Pancreas (tissue), 10 donors: ENCODE data around the gene AKAP12. TPM values are rescaled to one million over a fixed set of nuclear protein-coding genes. Genes with fewer than 3 reads are reported as not detected.

ENCODE experiments used
- ATAC-seq, 4 donors: fragments of 200-7000 bp; cut with Tn5 transposase; one replicate each; pipeline versions ENCODE4 v1.8.0 to v1.9.1; 2020; ENCODE audit warnings: mild to moderate bottlenecking in 4 of 4, moderate library complexity in 4 of 4
- DNase-seq, 6 donors: peaks; one replicate each; pipeline ENCODE4 v3.0.0-alpha.2; 2020
- FAIRE-seq: peaks from 2 replicates; lab custom pipeline; 2012; peaks lifted over from hg19 to GRCh38; lab: Jason Lieb, UNC
- H3K27ac ChIP-seq, 4 donors: fragments of 200-600 bp; sonication (generic); 1 replicate in 3 of 4; 2 replicates in 1 of 4; pipeline versions ENCODE4 v1.5.0 to v1.8.0; 2020
- H3K27me3 ChIP-seq, 4 donors: fragments of 200-600 bp; one replicate each; pipeline ENCODE4 v1.8.0; 2021
- H3K36me3 ChIP-seq, 3 donors: fragments of 200-600 bp; sonication (generic) in 1 of 3; one replicate each; pipeline versions ENCODE4 v1.5.0 to v1.8.0; 2020 to 2021
- H3K4me1 ChIP-seq, 3 donors: fragments of 200-600 bp; one replicate each; pipeline ENCODE4 v1.8.0; 2021
- H3K4me3 ChIP-seq, 4 donors: fragments of 200-600 bp; sonication (generic) in 2 of 4; one replicate each; pipeline versions ENCODE4 v1.5.0 to v1.8.0; 2020 to 2021
- H3K9me3 ChIP-seq, 4 donors: fragments of 200-600 bp; one replicate each; pipeline ENCODE4 v1.8.0; 2021
- WGBS, 2 donors: extraction: QIAGEN DNeasy Blood & Tissue Kit; methylation state at CpG; one replicate each; pipeline ENCODE4 v1.1.7; 2013; 5-methylcytosine and 5-hydroxymethylcytosine counted together
- intact Hi-C, 3 donors: fragments of 100-400 bp; cut with DNase I; formaldehyde crosslinking; loops; one replicate each; pipeline versions ENCODE4 v1.11.1 to v1.14.2; 2022
- polyA plus RNA-seq, 2 donors: library from polyadenylated mRNA; stranded (reverse); fragments of 200-250 nt; gene quantifications; one replicate each; pipeline ENCODE4 v1.2.3, GENCODE V29; 2013
- total RNA-seq, 6 donors: library from RNA; stranded (reverse); fragmentation: NEBNext Ultra II Directional in 4 of 6; extraction: Animal tissue kit (Norgen Biotek cat#: 25700) in 4 of 6; gene quantifications; one replicate each; pipeline versions ENCODE4 v1.2.1 to v1.2.4, GENCODE V29; 2021 to 2023
- TF ChIP-seq, protein P1 (sequence below), 4 donors: fragments of 200-600 bp; sonication (generic) in 3 of 4; IDR thresholded peaks; one replicate each; pipeline versions ENCODE4 v1.5.0 to v1.8.0; 2021; ENCODE audit warnings: antibody characterized with exemption in 4 of 4
- donor health status: healthy with polysubstance abuse.
- donor health status: DM: no; HTN: no; CAD: no; lungs with moderate emphysema.
- donor health status: DM: no; HTN: no; CAD: no.
- donor health status: control.
- donor health status: control.
- donor health status: Bipolar disorder and iron deficiency.
- donor health status: DM: yes; HTN: yes; CAD: no.
- donor health status: DM: no; HTN: no; CAD: no.
- donor health status: DM: no; HTN: no; CAD: no.
- donor health status: DM: yes; HTN: yes; CAD: no.

AKAP12 gene
- total and polyA plus RNA-seq, 8 donors = 2.4 to 13.2 (median 3.8) TPM

DNA sequence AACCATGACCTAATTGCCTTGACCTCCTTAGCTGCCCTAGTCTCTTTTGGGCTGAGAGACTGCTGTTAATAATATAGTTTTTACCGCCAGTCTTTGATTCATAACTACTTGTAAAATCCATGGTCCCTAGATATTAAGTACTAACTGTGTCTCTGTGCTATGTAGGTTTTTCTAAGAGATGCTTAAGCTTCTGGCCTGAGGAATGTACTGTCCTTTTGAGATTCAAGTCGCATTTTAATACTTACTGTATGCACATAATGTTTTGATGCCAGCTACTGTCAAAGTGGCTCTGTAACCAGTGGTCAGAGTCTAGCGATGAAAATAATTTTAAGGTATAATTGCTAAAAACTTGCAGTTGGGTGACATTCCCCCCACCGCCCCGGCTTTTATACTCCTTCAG is 2.1 kb downstream of the AKAP12 start:
- Histone ChIP-seq H3K27ac (no peak overlapping the region), H3K4me3 (no peak overlapping the region)
- 79% methylated on average over 5 of the region's 5 CpGs for WGBS, 2 donors

DNA sequence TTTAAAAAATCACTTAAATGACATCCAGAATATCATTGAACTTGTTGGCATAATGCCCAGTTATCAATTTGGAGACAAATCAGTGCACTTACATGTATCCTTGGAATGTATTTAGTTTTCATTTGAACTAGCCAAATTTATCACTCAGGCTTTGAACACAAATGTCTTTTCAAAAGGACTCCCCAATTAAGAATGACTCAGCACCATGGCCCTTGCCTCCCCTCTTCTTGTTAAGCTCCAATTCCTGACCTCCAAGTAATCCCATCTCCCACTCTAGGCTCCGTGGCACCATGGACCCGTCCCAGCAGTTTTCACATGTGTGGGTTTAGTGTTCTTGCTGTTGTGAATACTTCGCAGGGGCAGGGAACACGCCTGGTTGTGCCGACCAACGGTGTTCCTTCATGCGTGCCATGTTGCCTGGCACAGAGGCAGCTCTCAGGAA is 2.7 kb downstream of the AKAP12 start:
- Histone ChIP-seq H3K4me1 (peaks cover 0 to 6% (median 0%) of the 10 kb centered on the region in 3 donors), H3K27me3 (peaks cover 0 to 4% (median 1%) of the 10 kb centered on the region in 4 donors), H3K27ac (no peak overlapping the region), H3K4me3 (no peak overlapping the region), H3K36me3 (no peaks in the 10 kb centered on the region), H3K9me3 (no peaks in the 10 kb centered on the region)
- FAIRE-seq (no peak), DNase-seq (no peak), ATAC-seq (no peak)
- 80 to 82% methylated on average over 7 of the region's 7 CpGs for WGBS, 2 donors
- intact Hi-C loops = no loop called here
- TF ChIP-seq, protein P1, sequence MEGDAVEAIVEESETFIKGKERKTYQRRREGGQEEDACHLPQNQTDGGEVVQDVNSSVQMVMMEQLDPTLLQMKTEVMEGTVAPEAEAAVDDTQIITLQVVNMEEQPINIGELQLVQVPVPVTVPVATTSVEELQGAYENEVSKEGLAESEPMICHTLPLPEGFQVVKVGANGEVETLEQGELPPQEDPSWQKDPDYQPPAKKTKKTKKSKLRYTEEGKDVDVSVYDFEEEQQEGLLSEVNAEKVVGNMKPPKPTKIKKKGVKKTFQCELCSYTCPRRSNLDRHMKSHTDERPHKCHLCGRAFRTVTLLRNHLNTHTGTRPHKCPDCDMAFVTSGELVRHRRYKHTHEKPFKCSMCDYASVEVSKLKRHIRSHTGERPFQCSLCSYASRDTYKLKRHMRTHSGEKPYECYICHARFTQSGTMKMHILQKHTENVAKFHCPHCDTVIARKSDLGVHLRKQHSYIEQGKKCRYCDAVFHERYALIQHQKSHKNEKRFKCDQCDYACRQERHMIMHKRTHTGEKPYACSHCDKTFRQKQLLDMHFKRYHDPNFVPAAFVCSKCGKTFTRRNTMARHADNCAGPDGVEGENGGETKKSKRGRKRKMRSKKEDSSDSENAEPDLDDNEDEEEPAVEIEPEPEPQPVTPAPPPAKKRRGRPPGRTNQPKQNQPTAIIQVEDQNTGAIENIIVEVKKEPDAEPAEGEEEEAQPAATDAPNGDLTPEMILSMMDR (IDR thresholded peaks at IDR 0.05) = no peak

More for the DNA sequence above, 2.1 kb downstream of the AKAP12 start:
- no peaks in the 10 kb centered on the region for H3K9me3 ChIP-seq
- no peaks in the 10 kb centered on the region for H3K36me3 ChIP-seq
- peaks cover 0 to 4% (median 1%) of the 10 kb centered on the region in 4 donors for H3K27me3 ChIP-seq
- no peak for ATAC-seq
- DNase-seq = no peak
- no peak for FAIRE-seq
- TF ChIP-seq, protein P1 (IDR thresholded peaks at IDR 0.05) = no peak
- intact Hi-C loops = no loop called here
- peaks cover 0 to 6% (median 0%) of the 10 kb centered on the region in 3 donors for H3K4me1 ChIP-seq

DNA sequence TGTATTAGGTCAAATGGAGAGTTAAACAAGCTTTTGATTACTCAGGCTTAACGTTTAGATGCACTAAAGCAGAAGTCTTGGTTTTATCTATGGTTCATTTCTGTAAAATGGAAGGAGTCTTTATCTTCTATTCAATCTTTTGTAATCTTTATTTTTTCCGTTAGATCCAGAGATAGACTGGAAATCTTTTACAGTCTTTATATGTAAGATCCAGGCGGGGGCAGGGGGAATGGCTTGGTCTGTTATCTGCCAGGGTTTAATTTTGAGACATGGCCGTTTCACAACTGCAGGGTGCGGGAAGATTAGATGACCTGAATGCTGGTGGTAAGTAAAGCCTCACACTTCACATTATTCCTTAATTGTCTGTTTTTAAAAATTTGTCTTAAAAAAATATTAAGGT is 3.7 kb downstream of the AKAP12 start:
- Histone ChIP-seq H3K27ac (no peak overlapping the region), H3K27me3 (peaks cover 0 to 4% (median 1%) of the 10 kb centered on the region in 4 donors), H3K4me3 (no peak overlapping the region), H3K4me1 (peaks cover 0 to 6% (median 0%) of the 10 kb centered on the region in 3 donors), H3K36me3 (no peaks in the 10 kb centered on the region), H3K9me3 (no peaks in the 10 kb centered on the region)
- WGBS, 2 donors = 58 to 59% methylated on average over 5 of the region's 5 CpGs
- TF ChIP-seq, protein P1 (IDR thresholded peaks at IDR 0.05) = no peak
- DNase-seq = no peak
- ATAC-seq = no peak
- intact Hi-C loops = no loop called here
- FAIRE-seq = no peak

DNA sequence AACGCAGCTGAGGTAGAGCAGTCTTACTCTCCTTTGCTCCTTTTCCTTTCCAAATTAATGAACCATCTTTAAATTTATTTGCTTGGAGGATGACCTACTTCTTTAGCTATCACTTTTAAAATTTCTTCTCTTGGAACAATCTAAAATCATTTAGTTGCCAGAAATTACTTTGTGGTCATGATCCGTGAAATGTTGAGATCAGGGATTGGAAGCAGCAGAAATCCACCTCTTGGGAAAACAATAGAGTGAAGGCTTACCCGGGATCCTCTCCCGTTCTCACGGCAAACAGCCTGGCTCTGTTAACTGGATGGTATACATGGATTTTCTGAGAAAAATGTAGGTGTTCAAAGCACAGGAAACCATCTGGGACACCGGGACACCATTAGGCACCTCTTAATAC is 7.7 kb downstream of the AKAP12 start:
- H3K36me3 ChIP-seq = no peaks in the 10 kb centered on the region
- no peak for DNase-seq
- peaks cover 0 to 4% (median 1%) of the 10 kb centered on the region in 4 donors for H3K27me3 ChIP-seq
- TF ChIP-seq, protein P1 (IDR thresholded peaks at IDR 0.05) = no peak
- no peak for FAIRE-seq
- no peak overlapping the region for H3K4me3 ChIP-seq
- intact Hi-C loops = no loop called here
- no peaks in the 10 kb centered on the region for H3K9me3 ChIP-seq
- no peak for ATAC-seq
- 70 to 71% methylated on average over 6 of the region's 6 CpGs for WGBS, 2 donors
- no peaks in the 10 kb centered on the region for H3K4me1 ChIP-seq
- H3K27ac ChIP-seq = no peak overlapping the region

DNA sequence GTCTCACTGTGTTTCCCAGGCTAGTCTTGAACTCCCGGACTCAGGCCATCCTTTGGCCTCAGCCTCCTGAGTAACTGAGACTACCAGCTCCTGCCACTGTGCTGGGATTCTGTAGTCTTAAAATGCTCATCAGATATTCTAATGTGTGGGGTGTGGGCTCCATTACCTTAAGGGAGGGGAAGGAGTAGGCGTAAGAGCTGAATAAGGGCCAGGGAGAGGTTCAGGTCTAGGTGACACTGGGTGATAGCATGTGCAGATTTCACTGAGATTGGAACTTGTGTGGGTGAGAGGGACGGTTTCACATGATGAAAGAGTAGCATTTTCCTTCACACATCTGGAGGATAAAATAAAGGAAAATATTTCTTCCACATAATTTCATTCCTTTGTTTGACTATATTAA is 8.5 kb downstream of the AKAP12 start:
- no peak for FAIRE-seq
- Histone ChIP-seq H3K27ac (no peak overlapping the region), H3K4me3 (no peak overlapping the region), H3K4me1 (no peaks in the 10 kb centered on the region), H3K27me3 (peaks cover 0 to 3% (median 0%) of the 10 kb centered on the region in 4 donors), H3K9me3 (no peaks in the 10 kb centered on the region), H3K36me3 (no peaks in the 10 kb centered on the region)
- no peak for ATAC-seq
- no peak for DNase-seq
- TF ChIP-seq, protein P1 (IDR thresholded peaks at IDR 0.05) = no peak
- WGBS, 2 donors = 86 to 92% methylated on average over 3 of the region's 3 CpGs
- intact Hi-C loops = no loop called here
